ENCODE data around the gene CDKN1C.

CDKN1C gene

GRCh38 chr11:2848497-2848896 lies 37.1 kb downstream of the CDKN1C start:
- Histone ChIP-seq H3F3A (ENCODE audit: insufficient read depth, low read length) (no peaks in the 10 kb centered on the region), H3K36me3 (replicated peaks; ENCODE audit: insufficient read depth, low read length) (no peaks in the 10 kb centered on the region), H3K4me2 (ENCODE audit: low read depth, low read length) (no peak overlapping the region), H3K4me3 (ENCODE audit: low read length) (no peak overlapping the region), H3K9me2 (replicated peaks; ENCODE audit: insufficient read depth, low read length) (no peaks in the 10 kb centered on the region), H3K27me3 (replicated peaks; ENCODE audit: insufficient read depth, low read length) (no peaks in the 10 kb centered on the region), H2AFZ (ENCODE audit: low read length) (no peak overlapping the region), H3K79me2 (ENCODE audit: low read length) (no peaks in the 10 kb centered on the region), H3K4me1 (ENCODE audit: low read length) (no peaks in the 10 kb centered on the region), H4K20me1 (ENCODE audit: insufficient read depth, low read length) (no peaks in the 10 kb centered on the region), H3K9me3 (replicated peaks; ENCODE audit: insufficient read depth, low read length) (no peaks in the 10 kb centered on the region), H3K27ac (ENCODE audit: low read length) (no peak overlapping the region), H3K9ac (ENCODE audit: low read length) (no peak overlapping the region)
- DNase-seq, result no peak
- TF ChIP-seq EZH2phosphoT487 (IDR thresholded peaks at IDR 0.05; ENCODE audit: low read length) (no peak), CTCF (IDR thresholded peaks at IDR 0.05; ENCODE audit: low read length) (no peak), EZH2 (optimal IDR thresholded peaks at IDR 0.05; ENCODE audit: low read depth, low read length) (no peak)

- H3K9me2 ChIP-seq (replicated peaks; ENCODE audit: insufficient read depth, low read length), result no peaks in the 10 kb centered on the region
- H3K4me1 ChIP-seq (ENCODE audit: low read length), result no peaks in the 10 kb centered on the region
- no peaks in the 10 kb centered on the region for H3K9me3 ChIP-seq (replicated peaks; ENCODE audit: insufficient read depth, low read length)
- no peak for DNase-seq
- H3K36me3 ChIP-seq (replicated peaks; ENCODE audit: insufficient read depth, low read length), result no peaks in the 10 kb centered on the region
- no peaks in the 10 kb centered on the region for H3K27me3 ChIP-seq (replicated peaks; ENCODE audit: insufficient read depth, low read length)
- no peak overlapping the region for H3K4me3 ChIP-seq (ENCODE audit: low read length)
- TF ChIP-seq CTCF (IDR thresholded peaks at IDR 0.05; ENCODE audit: low read length), result no peak
- H3K79me2 ChIP-seq (ENCODE audit: low read length), result no peaks in the 10 kb centered on the region
- no peaks in the 10 kb centered on the region for H4K20me1 ChIP-seq (ENCODE audit: insufficient read depth, low read length)
- H2AFZ ChIP-seq (ENCODE audit: low read length), result no peak overlapping the region
- no peak overlapping the region for H3K27ac ChIP-seq (ENCODE audit: low read length)
- H3K9ac ChIP-seq (ENCODE audit: low read length), result no peak overlapping the region
- H3F3A ChIP-seq (ENCODE audit: insufficient read depth, low read length), result no peaks in the 10 kb centered on the region
- H3K4me2 ChIP-seq (ENCODE audit: low read depth, low read length), result no peak overlapping the region
Observed at GRCh38 chr11:2847561-2847960, 38.0 kb downstream of the CDKN1C start.

- Histone ChIP-seq H3K4me1 (ENCODE audit: low read length) (no peaks in the 10 kb centered on the region), H3K27me3 (replicated peaks; ENCODE audit: insufficient read depth, low read length) (no peaks in the 10 kb centered on the region), H3K27ac (ENCODE audit: low read length) (no peak overlapping the region)
Observed at GRCh38 chr11:2846470-2846869, 39.1 kb downstream of the CDKN1C start.

More at GRCh38 chr11:2846470-2846869, 39.1 kb downstream of the CDKN1C start:
- no peak for TF ChIP-seq EZH2 (optimal IDR thresholded peaks at IDR 0.05; ENCODE audit: low read depth, low read length)
- no peak for TF ChIP-seq CTCF (IDR thresholded peaks at IDR 0.05; ENCODE audit: low read length)
- no peak for TF ChIP-seq EZH2phosphoT487 (IDR thresholded peaks at IDR 0.05; ENCODE audit: low read length)
- H3K4me3 ChIP-seq (ENCODE audit: low read length), result no peak overlapping the region
- no peak for DNase-seq
- H3K4me2 ChIP-seq (ENCODE audit: low read depth, low read length), result no peak overlapping the region
- no peaks in the 10 kb centered on the region for H3K9me3 ChIP-seq (replicated peaks; ENCODE audit: insufficient read depth, low read length)
- H2AFZ ChIP-seq (ENCODE audit: low read length), result no peak overlapping the region
- H3K9ac ChIP-seq (ENCODE audit: low read length), result no peak overlapping the region
- H3F3A ChIP-seq (ENCODE audit: insufficient read depth, low read length), result no peaks in the 10 kb centered on the region
- H3K9me2 ChIP-seq (replicated peaks; ENCODE audit: insufficient read depth, low read length), result no peaks in the 10 kb centered on the region
- no peaks in the 10 kb centered on the region for H3K36me3 ChIP-seq (replicated peaks; ENCODE audit: insufficient read depth, low read length)
- no peaks in the 10 kb centered on the region for H4K20me1 ChIP-seq (ENCODE audit: insufficient read depth, low read length)
- no peaks in the 10 kb centered on the region for H3K79me2 ChIP-seq (ENCODE audit: low read length)

All from MM.1S (cell line).